HepG2 (cell line): ENCODE results near the gene TMCC1. TPM values are rescaled to one million over a fixed set of nuclear protein-coding genes. Genes with fewer than 3 reads are reported as not detected.

Experiments used
- ATAC-seq: fragments of 200-7000 bp; cut with Tn5 transposase; 3 replicates; pipeline ENCODE4 v1.9.1; 2020; ENCODE audit warnings: mild to moderate bottlenecking, moderate library complexity
- BruUV-seq: library from RNA; stranded (reverse); fragments of 400-500 nt; replicated peaks from 2 replicates; lab custom pipeline; 2021; lab: Mats Ljungman, UMichigan
- CTCF ChIA-PET: fragments of 300-600 bp; formaldehyde crosslinking; extraction: SDS; loops from one replicate; lab custom pipeline; 2021; ENCODE audit warnings: low total read pairs, inconsistent platforms, low intra/inter-chr PET ratio; lab: Yijun Ruan, JAX
- POLR2A ChIA-PET: fragments of 350-600 bp; sonication (Branson Sonifier 250); formaldehyde crosslinking; loops from one replicate; lab custom pipeline; 2020; ENCODE audit warnings: antibody characterized with exemption, inconsistent platforms; lab: Yijun Ruan, JAX
- DNase-seq: peaks from one replicate; pipeline ENCODE4 v3.0.0-alpha.2; 2015; ENCODE audit warnings: low spot score
- FAIRE-seq: peaks from 3 replicates; lab custom pipeline; 2011; peaks lifted over from hg19 to GRCh38; lab: Jason Lieb, UNC
- H2AFZ ChIP-seq: one replicate; pipeline ENCODE4 v1.6.1; 2011; ENCODE audit warnings: low read length, inconsistent platforms
- H3K27ac ChIP-seq: fragments of 300-600 bp; 3 replicates; pipeline ENCODE4 v1.8.0; 2011; ENCODE audit warnings: mixed run types, mild to moderate bottlenecking, mixed read lengths, low read length, inconsistent platforms; ENCODE audit not compliant: insufficient read depth; ENCODE audit errors: extremely low read length
- H3K27me3 ChIP-seq, 2 experiments: fragments of 200-600 bp in 1 of 2; 2 replicates in 1 of 2; 3 replicates in 1 of 2; pipeline versions ENCODE4 v1.6.0 to v1.8.0; 2011; ENCODE audit warnings: low read length in 2 of 2, mild to moderate bottlenecking in 2 of 2, moderate library complexity in 2 of 2, inconsistent platforms in 1 of 2; ENCODE audit not compliant: insufficient read depth in 2 of 2, control insufficient read depth in 1 of 2
- H3K36me3 ChIP-seq, 2 experiments: fragments of 200-600 bp in 1 of 2; replicated peaks in 1 of 2; 2 replicates in 1 of 2; 3 replicates in 1 of 2; pipeline versions ENCODE4 v1.5.1 to v1.8.0; 2011; ENCODE audit warnings: low read length in 2 of 2, inconsistent platforms in 1 of 2; ENCODE audit not compliant: insufficient read depth in 2 of 2, control insufficient read depth in 1 of 2
- H3K4me1 ChIP-seq: 2 replicates; pipeline ENCODE4 v1.5.1; 2012; ENCODE audit warnings: low read length, inconsistent platforms; ENCODE audit not compliant: insufficient read depth
- H3K4me2 ChIP-seq: 2 replicates; pipeline ENCODE4 v1.6.0; 2011; ENCODE audit warnings: low read depth, low read length, inconsistent platforms
- H3K4me3 ChIP-seq, 3 experiments: fragments of 200-600 bp in 1 of 3; sonication (generic), shearing (Covaris generic) in 1 of 3; replicated peaks in 1 of 3; 2 replicates each; pipeline ENCODE4 v1.5.1; 2011 to 2016; ENCODE audit warnings: low read length in 3 of 3, inconsistent platforms in 2 of 3, low read depth in 2 of 3, mild to moderate bottlenecking in 2 of 3, control low read depth in 1 of 3, mixed read lengths in 1 of 3; ENCODE audit not compliant: insufficient read depth in 1 of 3
- H3K79me2 ChIP-seq: one replicate; pipeline ENCODE4 v1.6.1; 2011; ENCODE audit warnings: low read length, inconsistent platforms; ENCODE audit not compliant: insufficient read depth
- H3K9ac ChIP-seq: 2 replicates; pipeline ENCODE4 v1.6.0; 2011; ENCODE audit warnings: mild to moderate bottlenecking, low read depth, low read length, inconsistent platforms; ENCODE audit not compliant: insufficient read depth
- H3K9me3 ChIP-seq: 2 replicates; pipeline ENCODE4 v1.5.1; 2012; ENCODE audit warnings: mild to moderate bottlenecking, low read length
- H4K20me1 ChIP-seq: 2 replicates; pipeline ENCODE4 v1.6.0; 2011; ENCODE audit warnings: inconsistent platforms, mild to moderate bottlenecking, low read length, moderate library complexity; ENCODE audit not compliant: insufficient read depth
- ARID5B ChIP-seq: IDR thresholded peaks from 2 replicates; pipeline ENCODE4 v1.4.0; 2020; ENCODE audit warnings: mild to moderate bottlenecking, missing genetic modification reagents
- FOSL2 ChIP-seq: sonication (generic); formaldehyde crosslinking; IDR thresholded peaks from 2 replicates; pipeline ENCODE4 v1.4.0; 2020; ENCODE audit warnings: missing genetic modification reagents
- FOXP4 ChIP-seq: sonication (generic); formaldehyde crosslinking; IDR thresholded peaks from 2 replicates; pipeline ENCODE4 v1.4.0; 2020; ENCODE audit warnings: missing genetic modification reagents
- GATAD2A ChIP-seq: IDR thresholded peaks from 2 replicates; pipeline ENCODE4 v1.6.1; 2016
- MATR3 ChIP-seq: sonication (generic); formaldehyde crosslinking; IDR thresholded peaks from 2 replicates; pipeline ENCODE4 v1.4.0; 2020; ENCODE audit warnings: missing genetic modification reagents
- PCBP1 ChIP-seq: fragments of 200-400 bp; formaldehyde crosslinking; IDR thresholded peaks from 2 replicates; pipeline ENCODE4 v1.6.1; 2017; ENCODE audit warnings: mild to moderate bottlenecking, low read depth, low read length, borderline replicate concordance
- RARA ChIP-seq: IDR thresholded peaks from 2 replicates; pipeline ENCODE4 v1.6.1; 2016; ENCODE audit warnings: missing genetic modification reagents, missing compliant biosample characterization
- RXRB ChIP-seq: IDR thresholded peaks from 2 replicates; pipeline ENCODE4 v1.6.1; 2016; ENCODE audit warnings: borderline replicate concordance, missing genetic modification reagents, missing compliant biosample characterization
- SALL2 ChIP-seq: sonication (generic); formaldehyde crosslinking; IDR thresholded peaks from 2 replicates; pipeline ENCODE4 v1.8.1; 2023; ENCODE audit warnings: mild to moderate bottlenecking, missing genetic modification reagents, inconsistent platforms
- TARDBP ChIP-seq: sonication (generic); formaldehyde crosslinking; IDR thresholded peaks from 2 replicates; pipeline ENCODE4 v1.8.0; 2022; ENCODE audit warnings: mild to moderate bottlenecking, missing genetic modification reagents
- ZBTB4 ChIP-seq: sonication (generic); formaldehyde crosslinking; IDR thresholded peaks from 2 replicates; pipeline ENCODE4 v1.4.0; 2020; ENCODE audit warnings: missing genetic modification reagents, mild to moderate bottlenecking, borderline replicate concordance
- ZBTB8A ChIP-seq: sonication (generic); formaldehyde crosslinking; IDR thresholded peaks from 2 replicates; pipeline ENCODE4 v1.4.0; 2020; ENCODE audit warnings: mild to moderate bottlenecking, low read depth, missing genetic modification reagents, borderline replicate concordance
- ZMAT3 ChIP-seq: sonication (generic); formaldehyde crosslinking; conservative IDR thresholded peaks from 2 replicates; pipeline ENCODE4 v1.7.0; 2021; ENCODE audit warnings: missing genetic modification reagents
- ZNF234 ChIP-seq: sonication (generic); formaldehyde crosslinking; conservative IDR thresholded peaks from 2 replicates; pipeline ENCODE4 v1.5.1; 2020; ENCODE audit warnings: mild to moderate bottlenecking, missing genetic modification reagents
- ZNF33B ChIP-seq: sonication (generic); formaldehyde crosslinking; IDR thresholded peaks from 2 replicates; pipeline ENCODE4 v1.5.1; 2020; ENCODE audit warnings: mild to moderate bottlenecking, missing genetic modification reagents
- ZNF382 ChIP-seq: sonication (generic); formaldehyde crosslinking; IDR thresholded peaks from 2 replicates; pipeline ENCODE4 v1.5.0; 2020; ENCODE audit warnings: missing genetic modification reagents, mild to moderate bottlenecking, borderline replicate concordance
- WGBS: methylation state at CpG from one replicate; pipeline ENCODE4 v1.1.6; 2017; ENCODE audit warnings: low lambda C conversion rate; 5-methylcytosine and 5-hydroxymethylcytosine counted together
- in situ Hi-C: cut with HindIII; loops from 2 replicates; pipeline ENCODE4 v1.10.0; 2017; ENCODE audit warnings: low pct_unique_long_range_greater_than_20kb; ENCODE audit not compliant: extremely low pct_ligation_motif_present
- intact Hi-C: fragments of 100-400 bp; cut with micrococcal nuclease; formaldehyde crosslinking; loops from one replicate; pipeline ENCODE4 v1.10.0; 2022; ENCODE audit not compliant: unreplicated experiment
- polyA plus RNA-seq, 8 experiments: library from polyadenylated mRNA; depleted of rRNA in 3 of 8; stranded (reverse) in 7 of 8; unstranded in 1 of 8; fragments of >200 nt; fragmentation: Illumina TruSeq in 4 of 8; extraction: Trizol in 4 of 8; gene quantifications; 2 replicates each; pipeline versions ENCODE4 v1.2.1 to v1.2.3, GENCODE V29; 2011 to 2016; ENCODE audit warnings: low read depth in 4 of 8, missing spikeins in 1 of 8, mixed read lengths in 1 of 8; ENCODE audit not compliant: insufficient read depth in 1 of 8
- total RNA-seq, 5 experiments: library from RNA; depleted of rRNA; stranded (reverse); fragments of >200 nt; fragmentation: Illumina TruSeq; extraction: Trizol; gene quantifications; 2 replicates each; pipeline ENCODE4 v1.2.3, GENCODE V29; 2016; ENCODE audit warnings: low read depth in 1 of 5

Gene TMCC1
- total and polyA plus RNA-seq, 2 of the 13 experiments (the other 11 are each of a cell fraction or from before 2014, with no cell fraction given) = 12.1 to 264 TPM

- peak; percentile 38; the same call in 1 of the 2 replicates for TF ChIP-seq FOSL2
- peak; percentile 31; the same call in 1 of the 2 replicates for TF ChIP-seq TARDBP
- 0 out of 2 replicates have a peak, but pooled peaks have one; percentile 16 for TF ChIP-seq RXRB
- peak; percentile 72 for TF ChIP-seq GATAD2A
- TF ChIP-seq ARID5B = peak; percentile 21; the same call in 1 of the 2 replicates
- TF ChIP-seq FOXP4 = peak; percentile 38; the same call in 1 of the 2 replicates
- TF ChIP-seq RARA (CRISPR knock-in tag) = peak; percentile 35
These were observed 252.5 kb downstream of the TMCC1 start (continued) for GRCh38 chr3:129640985-129641384.

- Histone ChIP-seq H3K9me3 (peaks cover 13% of the 10 kb centered on the region), H2AFZ (no peak overlapping the region), H4K20me1 (no peaks in the 10 kb centered on the region), H3K27me3 (no peaks in the 10 kb centered on the region), H3K79me2 (no peaks in the 10 kb centered on the region), H3K4me1 (peaks cover 39% of the 10 kb centered on the region), H3K27ac (no peak overlapping the region), H3K4me2 (no peak overlapping the region), H3K9ac (no peak overlapping the region), H3K36me3 (no peaks in the 10 kb centered on the region), H3K4me3 (no peak overlapping the region)
- ATAC-seq (no peak), DNase-seq (no peak), FAIRE-seq (no peak)
- in situ Hi-C loops = no loop called here
- BruUV-seq = no TSS peak
- ChIA-PET POLR2A (interaction anchor here (1.0 kb wide), 1 partner anchor 12 kb away, joined by 7 read pairs; no protein-coding TSS in a partner anchor), CTCF (no interaction called here)
- intact Hi-C loops = no loop called here
- WGBS = 71% methylated on average over 3 of the region's 3 CpGs
- TF ChIP-seq ZNF234 (CRISPR knock-in tag) (no peak), ZBTB4 (CRISPR knock-in tag) (no peak), ZNF33B (CRISPR knock-in tag) (no peak), MATR3 (CRISPR knock-in tag) (no peak), SALL2 (no peak), ZBTB8A (no peak), ZMAT3 (CRISPR knock-in tag) (no peak), PCBP1 (no peak), ZNF382 (CRISPR knock-in tag) (no peak)
These were observed 255.0 kb downstream of the TMCC1 start for GRCh38 chr3:129638481-129638880.
